Measurements from ENCODE around the gene PIH1D2.
A peak's percentile ranks its signal among the peaks of the same experiment; 100 is the strongest.

PIH1D2 gene

GRCh38 chr11:112073941-112074811 lies at the start of gene PIH1D2, which contains the start of gene NKAPD1:
Gene PIH1D2, minus strand, starts transcription at chr11:112074017. Its CDS starts 843 bp downstream, at chr11:112073174.
Gene NKAPD1, plus strand, starts transcription at chr11:112074299. Its CDS starts 1,276 bp downstream, at chr11:112075575.
- H3K27me3 ChIP-seq (ENCODE audit: control insufficient read depth, insufficient read depth, low read length): no peaks in the 10 kb centered on the region
- peak within 1 kb of the TSS; percentile 98 for H3K9ac ChIP-seq (ENCODE audit: low read depth, low read length)
- peaks cover 9% of the 10 kb centered on the region for H3K36me3 ChIP-seq (ENCODE audit: control insufficient read depth, insufficient read depth, low read length)
- peak within 1 kb of the TSS; percentile 97 for H3K4me3 ChIP-seq (ENCODE audit: low read depth, low read length)
- peaks cover 8% of the 10 kb centered on the region for H3K4me1 ChIP-seq (ENCODE audit: control insufficient read depth, insufficient read depth, low read length)
- no peaks in the 10 kb centered on the region for H3K9me3 ChIP-seq (ENCODE audit: control insufficient read depth, insufficient read depth, low read length)

GRCh38 chr11:112123129-112123528 lies 49.3 kb upstream of the PIH1D2 start:
- no peaks in the 10 kb centered on the region for H3K9me3 ChIP-seq (ENCODE audit: control insufficient read depth, insufficient read depth, low read length)
- H3K4me1 ChIP-seq (ENCODE audit: control insufficient read depth, insufficient read depth, low read length): no peaks in the 10 kb centered on the region
- H3K4me3 ChIP-seq (ENCODE audit: low read depth, low read length): no peak overlapping the region
- no peaks in the 10 kb centered on the region for H3K36me3 ChIP-seq (ENCODE audit: control insufficient read depth, insufficient read depth, low read length)
- H3K9ac ChIP-seq (ENCODE audit: low read depth, low read length): no peak overlapping the region
- no peaks in the 10 kb centered on the region for H3K27me3 ChIP-seq (ENCODE audit: control insufficient read depth, insufficient read depth, low read length)

- no peak overlapping the region for H3K9ac ChIP-seq (ENCODE audit: low read depth, low read length)
- no peaks in the 10 kb centered on the region for H3K9me3 ChIP-seq (ENCODE audit: control insufficient read depth, insufficient read depth, low read length)
- no peaks in the 10 kb centered on the region for H3K4me1 ChIP-seq (ENCODE audit: control insufficient read depth, insufficient read depth, low read length)
- H3K4me3 ChIP-seq (ENCODE audit: low read depth, low read length): no peak overlapping the region
- H3K36me3 ChIP-seq (ENCODE audit: control insufficient read depth, insufficient read depth, low read length): no peaks in the 10 kb centered on the region
- H3K27me3 ChIP-seq (ENCODE audit: control insufficient read depth, insufficient read depth, low read length): no peaks in the 10 kb centered on the region
These were observed 48.3 kb upstream of the PIH1D2 start for GRCh38 chr11:112121981-112122615.

GRCh38 chr11:112118176-112118575 lies 44.4 kb upstream of the PIH1D2 start:
- Histone ChIP-seq H3K36me3 (ENCODE audit: control insufficient read depth, insufficient read depth, low read length) (no peaks in the 10 kb centered on the region), H3K4me3 (ENCODE audit: low read depth, low read length) (no peak overlapping the region), H3K27me3 (ENCODE audit: control insufficient read depth, insufficient read depth, low read length) (no peaks in the 10 kb centered on the region), H3K9me3 (ENCODE audit: control insufficient read depth, insufficient read depth, low read length) (no peaks in the 10 kb centered on the region), H3K9ac (ENCODE audit: low read depth, low read length) (no peak overlapping the region), H3K4me1 (ENCODE audit: control insufficient read depth, insufficient read depth, low read length) (no peaks in the 10 kb centered on the region)

- Histone ChIP-seq H3K4me1 (ENCODE audit: control insufficient read depth, insufficient read depth, low read length) (no peaks in the 10 kb centered on the region), H3K27me3 (ENCODE audit: control insufficient read depth, insufficient read depth, low read length) (no peaks in the 10 kb centered on the region), H3K9ac (ENCODE audit: low read depth, low read length) (no peak overlapping the region), H3K9me3 (ENCODE audit: control insufficient read depth, insufficient read depth, low read length) (no peaks in the 10 kb centered on the region), H3K4me3 (ENCODE audit: low read depth, low read length) (no peak overlapping the region), H3K36me3 (ENCODE audit: control insufficient read depth, insufficient read depth, low read length) (no peaks in the 10 kb centered on the region)
These were observed 41.6 kb upstream of the PIH1D2 start for GRCh38 chr11:112115386-112115785.

- Histone ChIP-seq H3K9me3 (ENCODE audit: control insufficient read depth, insufficient read depth, low read length) (no peaks in the 10 kb centered on the region), H3K36me3 (ENCODE audit: control insufficient read depth, insufficient read depth, low read length) (no peaks in the 10 kb centered on the region), H3K9ac (ENCODE audit: low read depth, low read length) (no peak overlapping the region), H3K27me3 (ENCODE audit: control insufficient read depth, insufficient read depth, low read length) (no peaks in the 10 kb centered on the region), H3K4me1 (ENCODE audit: control insufficient read depth, insufficient read depth, low read length) (no peaks in the 10 kb centered on the region), H3K4me3 (ENCODE audit: low read depth, low read length) (no peak overlapping the region)
These were observed 40.6 kb upstream of the PIH1D2 start for GRCh38 chr11:112114460-112114859.

- Histone ChIP-seq H3K36me3 (ENCODE audit: control insufficient read depth, insufficient read depth, low read length) (no peaks in the 10 kb centered on the region), H3K9ac (ENCODE audit: low read depth, low read length) (no peak overlapping the region), H3K27me3 (ENCODE audit: control insufficient read depth, insufficient read depth, low read length) (no peaks in the 10 kb centered on the region), H3K9me3 (ENCODE audit: control insufficient read depth, insufficient read depth, low read length) (no peaks in the 10 kb centered on the region), H3K4me1 (ENCODE audit: control insufficient read depth, insufficient read depth, low read length) (no peaks in the 10 kb centered on the region), H3K4me3 (ENCODE audit: low read depth, low read length) (no peak overlapping the region)
These were observed 40.0 kb upstream of the PIH1D2 start for GRCh38 chr11:112113539-112114457.

- H3K36me3 ChIP-seq (ENCODE audit: control insufficient read depth, insufficient read depth, low read length): no peaks in the 10 kb centered on the region
- H3K9ac ChIP-seq (ENCODE audit: low read depth, low read length): no peak overlapping the region
- H3K9me3 ChIP-seq (ENCODE audit: control insufficient read depth, insufficient read depth, low read length): no peaks in the 10 kb centered on the region
- H3K4me3 ChIP-seq (ENCODE audit: low read depth, low read length): no peak overlapping the region
- H3K4me1 ChIP-seq (ENCODE audit: control insufficient read depth, insufficient read depth, low read length): no peaks in the 10 kb centered on the region
- no peaks in the 10 kb centered on the region for H3K27me3 ChIP-seq (ENCODE audit: control insufficient read depth, insufficient read depth, low read length)
These were observed 32.3 kb upstream of the PIH1D2 start for GRCh38 chr11:112106070-112106469.

- H3K27me3 ChIP-seq (ENCODE audit: control insufficient read depth, insufficient read depth, low read length): no peaks in the 10 kb centered on the region
- no peaks in the 10 kb centered on the region for H3K9me3 ChIP-seq (ENCODE audit: control insufficient read depth, insufficient read depth, low read length)
- H3K36me3 ChIP-seq (ENCODE audit: control insufficient read depth, insufficient read depth, low read length): no peaks in the 10 kb centered on the region
- H3K4me1 ChIP-seq (ENCODE audit: control insufficient read depth, insufficient read depth, low read length): no peaks in the 10 kb centered on the region
- H3K4me3 ChIP-seq (ENCODE audit: low read depth, low read length): no peak overlapping the region
- no peak overlapping the region for H3K9ac ChIP-seq (ENCODE audit: low read depth, low read length)
These were observed 29.6 kb upstream of the PIH1D2 start for GRCh38 chr11:112103446-112103845.

- Histone ChIP-seq H3K9ac (ENCODE audit: low read depth, low read length) (no peak overlapping the region), H3K4me3 (ENCODE audit: low read depth, low read length) (no peak overlapping the region), H3K4me1 (ENCODE audit: control insufficient read depth, insufficient read depth, low read length) (no peaks in the 10 kb centered on the region), H3K27me3 (ENCODE audit: control insufficient read depth, insufficient read depth, low read length) (no peaks in the 10 kb centered on the region), H3K36me3 (ENCODE audit: control insufficient read depth, insufficient read depth, low read length) (no peaks in the 10 kb centered on the region), H3K9me3 (ENCODE audit: control insufficient read depth, insufficient read depth, low read length) (no peaks in the 10 kb centered on the region)
These were observed 26.6 kb upstream of the PIH1D2 start for GRCh38 chr11:112100462-112100861.

- Histone ChIP-seq H3K4me3 (ENCODE audit: low read depth, low read length) (no peak overlapping the region), H3K9me3 (ENCODE audit: control insufficient read depth, insufficient read depth, low read length) (no peaks in the 10 kb centered on the region), H3K4me1 (ENCODE audit: control insufficient read depth, insufficient read depth, low read length) (no peaks in the 10 kb centered on the region), H3K36me3 (ENCODE audit: control insufficient read depth, insufficient read depth, low read length) (no peaks in the 10 kb centered on the region), H3K9ac (ENCODE audit: low read depth, low read length) (no peak overlapping the region), H3K27me3 (ENCODE audit: control insufficient read depth, insufficient read depth, low read length) (no peaks in the 10 kb centered on the region)
These were observed 24.1 kb upstream of the PIH1D2 start for GRCh38 chr11:112097734-112098528.

Measured in iPS-15b (cell line).